HG03439 (cell line): Measurements from ENCODE around the gene SP4.

Experiments
- ATAC-seq: cut with Tn5 transposase; IDR thresholded peaks from one replicate; pipeline ENCODE4 v1.9.1; 2021; ENCODE audit warnings: mild to moderate bottlenecking, moderate library complexity; ENCODE audit not compliant: unreplicated experiment

SP4 gene

GRCh38 chr7:21443149-21443841 is 15.4 kb downstream of the SP4 start:
- no peak for ATAC-seq

- ATAC-seq, result no peak
Observed at GRCh38 chr7:21448974-21449373, 21.1 kb downstream of the SP4 start.

GRCh38 chr7:21450076-21450475 is 22.2 kb downstream of the SP4 start:
- ATAC-seq, result no peak

- no peak for ATAC-seq
Observed at GRCh38 chr7:21450941-21451340, 23.1 kb downstream of the SP4 start.

- no peak for ATAC-seq
Observed at GRCh38 chr7:21454182-21454581, 26.3 kb downstream of the SP4 start.

- ATAC-seq, result no peak
Observed at GRCh38 chr7:21454906-21455305, 27.0 kb downstream of the SP4 start.

DNA sequence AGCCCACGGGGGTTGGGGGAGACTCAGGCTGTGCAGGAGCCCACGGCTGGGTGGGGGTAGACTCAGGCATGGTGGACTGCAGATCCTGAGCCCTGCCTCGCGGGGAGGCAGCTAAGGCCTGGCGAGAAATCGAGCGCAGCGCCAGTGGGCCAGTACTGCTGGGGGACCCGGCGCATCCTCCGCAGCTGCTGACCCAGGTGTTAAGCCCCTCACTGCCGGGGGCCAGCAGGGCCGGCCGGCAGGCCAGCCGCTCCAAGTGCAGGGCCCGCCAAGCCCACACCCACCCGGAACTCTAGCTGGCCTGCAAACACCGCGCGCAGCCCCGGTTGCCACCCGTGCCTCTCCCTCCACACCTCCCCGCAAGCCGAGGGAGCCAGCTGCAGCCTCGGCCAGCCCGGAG is 33.4 kb downstream of the SP4 start:
- no peak for ATAC-seq

DNA sequence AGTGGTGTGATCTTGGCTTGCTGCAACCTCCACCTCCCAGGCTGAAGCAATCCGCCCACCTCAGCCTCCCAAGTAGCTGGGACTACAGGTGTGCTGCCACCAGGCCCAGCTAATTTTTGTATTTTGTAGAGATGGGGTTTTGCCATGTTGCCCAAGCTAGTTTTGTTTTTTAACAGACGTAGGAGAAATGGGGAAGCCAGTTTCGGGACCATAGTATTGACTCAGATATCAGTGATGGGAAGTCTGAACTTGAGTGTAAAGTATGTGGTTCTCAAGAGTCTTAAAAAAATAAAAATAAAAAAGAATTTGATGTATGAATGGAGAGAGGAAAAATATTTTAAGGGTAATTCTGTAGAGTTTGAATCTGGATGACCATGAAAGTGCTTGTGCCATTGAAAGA is 34.2 kb downstream of the SP4 start:
- no peak for ATAC-seq

DNA sequence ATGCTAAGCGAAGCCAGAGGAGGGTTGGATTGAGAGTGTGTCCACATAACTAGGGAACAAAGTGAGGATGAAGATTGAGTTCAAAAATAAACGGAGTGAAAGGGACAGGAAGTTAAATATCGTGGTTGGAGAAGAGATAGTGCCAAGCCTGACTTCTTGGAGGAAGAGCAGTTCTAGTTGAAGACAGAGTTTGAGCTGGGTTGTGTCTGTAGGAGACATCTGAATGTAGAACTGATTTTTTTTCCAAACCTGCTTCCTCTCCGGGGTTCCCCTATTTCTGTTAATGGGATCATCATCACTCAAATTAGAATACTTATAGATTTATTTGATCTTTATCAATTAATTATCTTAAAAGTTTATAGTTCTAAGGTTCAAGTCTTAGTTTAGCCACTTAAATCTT is 35.6 kb downstream of the SP4 start:
- no peak for ATAC-seq

GRCh38 chr7:21468969-21469368 is 41.1 kb downstream of the SP4 start:
- no peak for ATAC-seq

DNA sequence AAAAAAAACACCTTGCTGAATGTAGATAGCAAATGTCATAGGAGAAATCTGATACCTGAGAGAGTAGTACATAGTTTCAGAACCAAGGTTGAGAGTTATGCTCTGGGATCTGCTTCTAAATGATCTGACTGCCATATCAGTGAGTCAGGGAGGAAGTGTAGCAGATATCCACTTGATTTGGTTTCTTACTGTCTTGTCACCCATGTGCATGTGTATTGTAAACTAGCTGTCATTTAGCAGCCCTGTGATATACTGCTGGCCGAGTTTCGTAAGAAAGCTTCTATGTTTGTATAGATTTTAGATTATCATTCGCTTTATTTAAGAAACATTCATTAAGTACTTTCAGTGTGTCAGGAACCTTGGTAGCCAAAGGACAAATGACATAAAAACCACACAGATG is 42.0 kb downstream of the SP4 start:
- no peak for ATAC-seq

DNA sequence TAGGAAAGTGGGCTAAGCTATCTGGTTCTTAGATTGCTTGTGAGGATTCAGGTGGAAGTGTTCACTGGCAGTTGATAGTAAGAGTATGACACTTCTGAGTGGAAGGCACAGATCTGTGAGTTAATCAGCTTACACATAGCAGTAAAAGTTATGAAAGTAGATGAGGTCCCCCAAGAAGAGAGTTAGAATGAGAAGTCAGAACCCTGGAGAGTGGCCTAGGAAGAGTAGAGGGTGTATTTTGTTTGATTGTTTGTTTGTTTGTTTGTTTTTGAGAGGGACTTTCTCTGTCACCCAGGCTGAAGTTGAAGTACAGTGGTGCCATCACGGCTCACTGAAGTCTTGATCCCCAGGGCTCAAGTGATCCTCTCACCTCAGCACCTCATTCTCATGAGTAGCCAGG is 44.1 kb downstream of the SP4 start:
- no peak for ATAC-seq

DNA sequence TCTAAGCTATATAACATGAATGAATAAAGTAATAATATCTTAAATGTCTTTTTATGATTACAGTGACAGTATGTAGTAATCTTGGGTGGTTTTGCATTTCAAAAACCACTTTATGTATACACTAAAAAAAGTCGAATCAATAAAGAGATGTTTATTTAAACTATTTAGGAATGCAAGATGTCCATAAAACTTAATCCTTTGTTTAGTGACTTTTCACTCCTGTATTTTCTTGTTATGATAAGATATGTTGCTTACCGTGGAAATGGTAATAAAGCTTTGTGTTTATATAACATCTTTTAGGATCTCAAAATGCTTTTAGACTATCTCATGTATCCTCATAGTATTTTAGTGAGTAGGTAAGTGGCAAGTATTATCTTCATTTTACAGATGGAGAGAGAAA is 48.5 kb downstream of the SP4 start:
- ATAC-seq, result no peak

DNA sequence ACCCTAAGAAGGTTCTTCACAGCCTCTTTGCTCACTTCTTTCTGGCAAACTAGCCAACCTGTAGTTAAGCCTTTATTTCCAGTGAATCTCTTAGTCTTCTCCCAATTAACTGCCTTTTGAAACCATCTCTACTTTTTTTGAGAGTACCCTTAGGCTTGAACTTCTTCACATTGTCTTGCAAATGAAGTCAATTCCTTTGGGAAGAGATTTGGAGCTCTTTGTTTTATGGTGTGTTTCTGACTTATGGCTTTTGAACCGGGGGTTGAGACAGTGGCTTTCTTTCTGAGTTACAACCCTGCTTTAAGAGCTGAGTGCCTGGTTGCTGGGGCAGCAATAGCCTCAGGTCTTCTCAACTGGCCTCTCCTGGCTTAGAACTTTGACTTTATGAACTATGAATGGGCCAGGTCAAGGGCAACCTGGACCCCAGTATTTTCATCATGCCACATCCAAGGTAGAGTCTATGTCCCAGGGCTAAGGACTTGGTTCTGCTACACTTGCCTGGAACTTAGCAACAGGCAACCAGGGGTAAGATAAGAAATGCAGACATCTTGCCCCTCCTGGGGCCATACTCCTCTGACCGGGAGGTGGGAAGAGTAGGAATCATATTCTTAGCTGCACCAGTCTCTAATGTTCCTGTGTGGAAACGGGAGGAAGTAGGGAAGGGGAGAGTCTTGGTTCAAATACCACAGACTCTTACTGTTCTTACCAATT is 53.0 kb downstream of the SP4 start:
- ATAC-seq, result no peak

GRCh38 chr7:21486511-21486910 is 58.6 kb downstream of the SP4 start:
- ATAC-seq, result no peak

GRCh38 chr7:21495731-21496130 is 67.8 kb downstream of the SP4 start:
- ATAC-seq, result no peak

GRCh38 chr7:21497072-21497471 is 69.2 kb downstream of the SP4 start:
- no peak for ATAC-seq

- no peak for ATAC-seq
Observed at GRCh38 chr7:21500117-21500832, 72.4 kb downstream of the SP4 start.

DNA sequence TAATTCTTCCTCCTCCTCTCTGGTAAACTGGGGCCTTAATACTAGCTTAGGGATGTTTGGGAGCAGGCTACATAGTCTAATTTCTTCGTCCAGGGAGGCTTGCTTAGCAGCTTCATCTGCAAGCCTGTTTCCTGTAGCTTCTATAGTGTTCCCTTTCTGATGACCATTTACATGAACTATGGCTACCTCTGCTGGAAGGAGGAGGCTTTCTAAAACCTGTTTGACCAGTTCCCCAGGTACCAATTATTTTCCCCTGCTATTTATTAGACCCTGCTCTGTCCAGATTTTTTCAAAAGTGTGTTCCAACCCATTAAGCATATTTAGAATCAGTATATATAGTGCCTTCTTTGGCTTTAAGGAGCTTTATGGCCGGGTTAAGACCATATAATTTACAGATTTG is 76.1 kb downstream of the SP4 start:
- no peak for ATAC-seq

GRCh38 chr7:21507627-21508343 is 79.9 kb downstream of the SP4 start:
- ATAC-seq, result no peak

GRCh38 chr7:21508538-21508937 is 80.7 kb downstream of the SP4 start:
- no peak for ATAC-seq
